Activated T-helper 1 cell treated with anti-CD3 and anti-CD28 coated beads, Interleukin-12 subunit alpha, Interleukin-12 subunit beta, Interleukin-2, Interleukin-4 antibody, amounts not matched to agents 30 ng/mL and 10 ng/mL and 1 ng/mL, durations not matched to agents 14 hours and 24 hours and 36 hours (primary cell): Measurements from ENCODE around the gene AP5B1. TPM values are rescaled to one million over a fixed set of nuclear protein-coding genes. Genes with fewer than 3 reads are reported as not detected.

ENCODE experiments used
- DNase-seq: peaks from one replicate; pipeline ENCODE4 v3.0.0; 2021; ENCODE audit warnings: low spot score
- H3K27ac Mint-ChIP-seq: one replicate; pipeline ENCODE4 v1.8.0; 2021; ENCODE audit warnings: mild to moderate bottlenecking, mixed read lengths
- H3K27me3 Mint-ChIP-seq: one replicate; pipeline ENCODE4 v1.8.0; 2022; ENCODE audit warnings: mild to moderate bottlenecking, moderate library complexity, mixed read lengths; ENCODE audit not compliant: insufficient read depth
- H3K36me3 Mint-ChIP-seq: one replicate; pipeline ENCODE4 v1.8.0; 2021; ENCODE audit warnings: low read depth, mixed read lengths
- H3K4me1 Mint-ChIP-seq: one replicate; pipeline ENCODE4 v1.8.0; 2021; ENCODE audit warnings: low read depth, mixed read lengths
- H3K4me3 Mint-ChIP-seq: one replicate; pipeline ENCODE4 v1.8.0; 2021; ENCODE audit warnings: mild to moderate bottlenecking, moderate library complexity, mixed read lengths
- H3K9me3 Mint-ChIP-seq: one replicate; pipeline ENCODE4 v1.8.0; 2021; ENCODE audit warnings: mixed read lengths
- intact Hi-C: fragments of 100-400 bp; cut with micrococcal nuclease; formaldehyde crosslinking; loops from one replicate; pipeline ENCODE4 v1.15.1; 2024
- total RNA-seq: library from RNA; stranded (reverse); gene quantifications from 2 replicates; pipeline ENCODE4 v1.2.3, GENCODE V29; 2022

AP5B1 gene
- total RNA-seq, 1 donor from 2014 or later = 17.4 TPM

DNA sequence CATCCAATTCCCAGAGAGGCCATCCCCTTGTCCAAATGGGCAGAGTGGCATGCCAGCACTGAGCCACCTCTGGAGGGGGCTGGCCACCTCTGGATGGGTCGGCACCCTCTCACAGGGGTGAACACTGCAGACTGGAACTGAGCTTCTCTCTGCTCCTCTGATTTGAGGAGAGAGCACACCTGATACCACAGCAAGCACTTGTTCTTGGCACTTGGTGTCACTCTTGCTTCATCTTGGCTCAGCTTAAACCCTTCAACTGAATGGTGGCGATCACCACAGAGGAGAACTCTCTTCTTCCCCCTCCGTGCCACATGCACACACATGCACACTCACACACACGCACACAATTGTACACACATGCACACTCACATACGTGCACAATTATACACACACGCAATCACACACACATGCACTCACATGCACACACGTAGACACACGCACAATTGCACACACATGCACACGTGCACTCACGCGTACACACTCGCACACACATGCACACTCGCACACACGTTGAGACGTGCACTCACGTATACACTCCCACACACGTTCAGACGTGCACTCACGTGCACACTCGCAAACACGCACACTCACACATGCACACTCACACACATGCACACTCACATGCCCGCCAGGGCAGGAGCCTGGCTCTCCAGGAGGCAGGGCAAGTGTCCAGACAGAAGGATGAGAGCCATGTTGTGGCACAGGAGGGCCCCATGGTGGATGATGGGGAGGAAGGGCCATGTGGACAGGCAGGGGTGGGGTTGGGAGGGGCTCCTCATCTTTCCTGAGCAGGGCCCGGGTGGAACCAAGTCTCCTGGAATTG lies 29.5 kb upstream of the AP5B1 start:
- intact Hi-C loops = loop anchor here (10.0 kb wide), 1 partner anchor 45 kb away; no protein-coding TSS in a partner anchor
- Mint-ChIP-seq H3K36me3 (no peaks in the 10 kb centered on the region), H3K4me1 (no peaks in the 10 kb centered on the region), H3K9me3 (no peaks in the 10 kb centered on the region), H3K4me3 (no peak overlapping the region), H3K27ac (no peak overlapping the region), H3K27me3 (peaks cover 27% of the 10 kb centered on the region)
- no peak for DNase-seq

DNA sequence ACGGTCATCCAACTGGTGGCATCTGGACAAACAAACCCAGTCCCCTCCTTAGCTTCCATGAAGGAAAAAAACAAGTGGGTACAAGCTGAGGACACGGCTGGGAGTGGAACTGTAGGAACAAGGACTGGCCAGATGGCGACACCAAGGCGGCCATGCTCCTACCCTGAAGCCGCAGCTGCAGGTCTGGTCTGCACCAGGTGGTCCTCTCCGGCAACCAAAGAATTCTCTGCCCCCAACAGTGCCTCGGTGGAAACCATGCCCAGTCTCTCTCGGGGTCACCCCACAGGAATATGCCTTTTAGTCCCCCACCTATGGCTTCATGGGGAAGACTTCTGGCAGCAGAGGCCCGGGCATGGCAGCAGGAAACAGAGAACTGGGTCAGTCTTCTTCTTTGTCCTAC lies 28.7 kb upstream of the AP5B1 start:
- Mint-ChIP-seq H3K36me3 (no peaks in the 10 kb centered on the region), H3K4me1 (no peaks in the 10 kb centered on the region), H3K4me3 (no peak overlapping the region), H3K9me3 (no peaks in the 10 kb centered on the region), H3K27me3 (peaks cover 24% of the 10 kb centered on the region), H3K27ac (no peak overlapping the region)
- intact Hi-C loops = no loop called here
- DNase-seq = no peak

DNA sequence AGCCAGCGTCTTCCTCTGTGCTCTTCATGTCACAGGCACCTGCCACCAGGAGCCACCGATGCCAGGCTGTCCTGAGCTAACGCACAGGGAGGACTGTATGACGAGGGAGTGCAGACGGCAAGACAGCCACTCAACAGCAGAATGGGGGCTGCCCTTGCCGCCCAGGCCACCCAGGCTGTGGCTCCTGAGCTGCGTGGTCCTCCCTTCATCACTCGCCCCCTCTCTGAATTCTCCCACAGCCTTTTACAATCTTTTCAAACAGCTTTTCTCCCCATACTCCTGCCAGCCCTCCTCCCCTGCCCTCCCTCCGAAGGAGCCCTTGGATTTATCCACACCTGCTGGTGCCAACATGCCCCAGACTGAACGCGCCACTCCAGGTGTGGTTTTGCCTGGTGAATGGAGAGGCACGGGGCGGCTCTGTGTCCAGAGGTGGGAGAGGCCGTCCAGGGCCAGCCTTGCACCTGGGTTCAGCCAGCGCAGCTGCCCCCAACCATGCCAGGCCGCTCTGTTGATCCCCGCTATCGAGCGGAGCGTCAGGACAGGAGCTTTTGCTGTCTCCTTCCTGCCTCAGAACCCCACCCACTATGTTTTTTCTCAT lies 28.1 kb upstream of the AP5B1 start:
- no peak overlapping the region for H3K27ac Mint-ChIP-seq
- intact Hi-C loops = no loop called here
- no peaks in the 10 kb centered on the region for H3K9me3 Mint-ChIP-seq
- DNase-seq = no peak
- H3K27me3 Mint-ChIP-seq = peaks cover 27% of the 10 kb centered on the region
- H3K36me3 Mint-ChIP-seq = no peaks in the 10 kb centered on the region
- H3K4me1 Mint-ChIP-seq = no peaks in the 10 kb centered on the region
- no peak overlapping the region for H3K4me3 Mint-ChIP-seq

DNA sequence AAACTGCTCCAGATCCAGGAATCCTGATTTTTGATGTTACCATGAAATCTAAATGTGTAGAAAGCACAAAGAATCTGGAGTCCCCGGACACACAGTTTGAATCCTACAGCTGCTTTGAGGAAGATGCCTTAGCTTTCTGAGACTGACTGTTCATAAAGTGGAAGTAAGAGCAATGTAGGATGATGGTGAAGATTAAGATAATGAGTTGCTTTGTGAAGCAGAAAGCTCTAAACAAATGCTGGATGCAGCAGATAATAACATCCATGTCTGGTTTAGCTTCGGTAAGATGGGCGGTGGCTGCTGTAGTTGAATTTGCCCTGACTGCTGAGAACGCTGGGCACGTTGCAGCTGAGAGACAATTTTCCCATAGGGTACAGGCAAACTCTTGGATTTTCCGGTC lies 26.2 kb upstream of the AP5B1 start:
- intact Hi-C loops = no loop called here
- no peaks in the 10 kb centered on the region for H3K9me3 Mint-ChIP-seq
- peaks cover 26% of the 10 kb centered on the region for H3K27me3 Mint-ChIP-seq
- H3K27ac Mint-ChIP-seq = no peak overlapping the region
- no peaks in the 10 kb centered on the region for H3K36me3 Mint-ChIP-seq
- no peak overlapping the region for H3K4me3 Mint-ChIP-seq
- DNase-seq = no peak
- H3K4me1 Mint-ChIP-seq = no peaks in the 10 kb centered on the region

DNA sequence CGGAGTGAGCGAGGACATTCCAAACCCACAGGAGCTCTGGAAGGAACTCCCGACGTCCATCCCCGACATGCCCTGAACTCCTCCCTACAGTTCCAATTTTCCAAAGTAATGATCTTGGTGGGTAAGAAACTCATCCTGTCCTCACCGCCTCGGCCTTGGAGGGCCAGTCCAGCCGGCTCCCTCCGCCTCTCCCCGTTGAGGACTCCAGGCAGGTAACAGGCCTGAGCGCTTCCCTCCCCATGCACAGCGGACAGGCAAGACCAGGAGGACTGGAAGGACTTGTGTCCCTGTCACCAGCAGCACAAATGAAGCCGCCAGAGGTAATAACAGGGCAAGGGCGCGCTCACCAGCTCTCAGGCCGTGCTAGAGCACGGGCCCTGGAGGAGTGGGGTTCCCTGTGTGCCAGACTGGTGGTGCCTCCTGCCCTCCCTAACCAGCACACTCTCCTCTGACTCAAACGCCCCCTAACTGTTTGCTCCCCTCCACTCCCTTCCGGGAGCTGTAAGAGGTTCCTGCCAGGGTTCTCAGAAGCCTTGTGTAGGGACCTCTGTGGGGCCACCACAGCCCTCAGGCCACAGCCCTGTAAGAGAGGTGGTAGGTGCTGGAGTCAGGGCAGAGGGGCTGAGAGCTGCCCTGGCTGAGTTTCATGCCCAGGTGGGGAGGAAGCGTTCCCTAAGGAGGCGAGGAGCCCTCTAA lies 23.2 kb upstream of the AP5B1 start:
- Mint-ChIP-seq H3K27me3 (peaks cover 23% of the 10 kb centered on the region), H3K4me1 (no peaks in the 10 kb centered on the region), H3K27ac (no peak overlapping the region), H3K4me3 (no peak overlapping the region), H3K36me3 (no peaks in the 10 kb centered on the region), H3K9me3 (no peaks in the 10 kb centered on the region)
- no peak for DNase-seq
- intact Hi-C loops = no loop called here

DNA sequence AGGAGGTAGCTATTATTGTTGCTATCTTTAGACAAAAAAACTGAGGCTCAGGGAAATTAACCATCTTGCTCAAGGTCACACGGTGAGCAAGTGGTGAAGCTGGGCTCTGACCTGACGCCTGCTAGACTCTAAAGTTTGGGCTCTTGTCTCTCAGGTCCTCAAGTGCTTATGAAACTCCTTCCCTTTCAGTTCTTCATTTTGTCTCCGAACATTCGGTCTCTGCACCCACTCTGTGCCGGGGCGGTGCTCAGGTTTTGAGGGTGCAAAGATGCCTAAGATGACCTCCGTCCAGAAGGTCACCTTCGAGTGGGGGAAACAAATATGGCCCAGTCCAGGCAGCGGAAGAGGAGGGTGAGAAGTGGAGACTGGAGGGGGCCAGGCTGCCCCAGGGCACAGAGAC lies 22.1 kb upstream of the AP5B1 start:
- no peak overlapping the region for H3K27ac Mint-ChIP-seq

DNA sequence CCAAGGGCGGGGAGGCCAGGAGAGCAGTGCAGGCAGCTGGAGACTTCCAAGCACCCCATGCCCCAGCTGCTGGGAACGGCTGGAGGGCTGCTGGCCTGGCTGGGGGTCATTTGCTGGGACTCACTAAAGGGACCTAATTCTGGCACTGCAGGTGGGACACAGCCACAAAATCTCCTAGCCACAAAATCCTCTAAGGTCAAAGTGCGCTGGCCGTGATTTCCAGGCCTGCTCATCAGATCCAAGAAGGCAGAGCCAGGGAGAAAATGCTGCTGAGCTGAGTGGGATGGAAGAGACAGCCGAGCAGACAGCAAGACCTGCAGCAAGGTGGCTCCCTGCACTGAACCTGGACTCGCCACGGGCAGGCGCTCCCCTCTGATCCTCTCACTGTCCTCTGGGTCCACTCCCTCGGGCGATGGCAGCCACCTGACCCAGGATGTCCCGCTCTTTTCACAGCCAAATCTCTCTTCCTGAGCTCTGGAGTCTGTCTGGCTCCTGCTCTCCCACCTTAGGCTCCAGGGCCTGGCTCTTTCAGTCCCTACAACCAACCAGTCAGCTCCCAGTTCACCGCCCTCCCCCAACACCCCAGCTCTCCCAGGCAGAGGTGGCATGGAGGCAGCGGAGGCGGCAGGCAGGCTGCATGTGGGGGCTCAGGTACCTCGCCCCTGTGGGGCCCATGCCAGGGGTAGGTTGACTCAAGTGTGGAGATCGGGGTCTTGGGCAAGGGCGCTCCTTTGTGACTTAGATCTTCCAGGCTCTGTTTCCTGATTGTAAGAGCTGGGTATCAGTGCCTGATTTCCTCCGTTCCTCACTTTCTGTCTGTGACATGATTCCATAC lies 20.6 kb upstream of the AP5B1 start:
- Mint-ChIP-seq H3K4me1 (no peaks in the 10 kb centered on the region), H3K9me3 (no peaks in the 10 kb centered on the region), H3K27ac (no peak overlapping the region), H3K4me3 (no peak overlapping the region), H3K36me3 (no peaks in the 10 kb centered on the region), H3K27me3 (peaks cover 13% of the 10 kb centered on the region)
- DNase-seq = no peak
- intact Hi-C loops = no loop called here

More for the DNA sequence above, 22.1 kb upstream of the AP5B1 start:
- Mint-ChIP-seq H3K27me3 (peaks cover 19% of the 10 kb centered on the region), H3K4me3 (no peak overlapping the region), H3K4me1 (no peaks in the 10 kb centered on the region), H3K9me3 (no peaks in the 10 kb centered on the region), H3K36me3 (no peaks in the 10 kb centered on the region)
- intact Hi-C loops = no loop called here
- DNase-seq = no peak

DNA sequence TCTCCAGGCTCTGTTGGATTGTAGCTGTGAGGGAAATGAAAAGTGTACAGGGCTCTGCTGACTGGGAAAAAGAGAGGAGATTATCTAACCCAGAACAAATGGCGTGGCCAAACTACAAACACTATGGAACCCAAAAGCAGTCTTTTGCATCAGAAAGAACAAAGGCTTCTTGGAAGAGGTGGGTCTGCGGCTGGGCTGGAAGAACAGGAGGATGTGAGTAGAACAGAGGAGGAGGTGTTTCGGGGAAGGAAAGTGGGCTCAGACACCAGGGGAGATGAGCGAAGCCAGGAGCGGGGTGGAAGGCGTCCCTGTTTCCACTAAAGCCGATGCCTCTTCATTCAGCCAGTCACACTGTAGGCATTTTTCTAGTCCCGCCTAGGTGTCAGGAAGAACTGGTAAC lies 18.1 kb upstream of the AP5B1 start:
- intact Hi-C loops = no loop called here
- no peak for DNase-seq
- Mint-ChIP-seq H3K36me3 (no peaks in the 10 kb centered on the region), H3K4me3 (no peak overlapping the region), H3K4me1 (no peaks in the 10 kb centered on the region), H3K27me3 (peaks cover 8% of the 10 kb centered on the region), H3K9me3 (no peaks in the 10 kb centered on the region), H3K27ac (no peak overlapping the region)

DNA sequence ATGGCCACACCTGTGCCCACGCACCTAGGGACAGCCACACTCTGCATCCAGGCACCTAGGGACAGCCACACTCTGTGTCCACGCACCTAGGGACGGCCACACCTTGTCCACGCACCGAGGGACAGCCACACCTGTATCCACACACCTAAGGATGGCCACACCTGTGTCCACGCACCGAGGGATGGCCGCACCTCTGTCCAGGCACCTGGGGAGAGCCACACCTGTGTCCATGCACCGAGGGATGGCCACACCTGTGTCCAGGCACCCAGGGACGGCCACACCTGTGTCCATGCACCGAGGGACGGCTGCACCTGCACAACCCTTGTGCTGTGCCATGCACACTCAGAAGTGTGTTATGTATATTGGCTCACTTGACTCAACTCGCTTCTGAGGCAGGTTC lies 16.9 kb upstream of the AP5B1 start:
- H3K4me1 Mint-ChIP-seq = no peaks in the 10 kb centered on the region
- H3K27ac Mint-ChIP-seq = no peak overlapping the region
- H3K4me3 Mint-ChIP-seq = no peak overlapping the region
- no peaks in the 10 kb centered on the region for H3K9me3 Mint-ChIP-seq
- intact Hi-C loops = no loop called here
- peaks cover 2% of the 10 kb centered on the region for H3K27me3 Mint-ChIP-seq
- H3K36me3 Mint-ChIP-seq = no peaks in the 10 kb centered on the region
- no peak for DNase-seq

DNA sequence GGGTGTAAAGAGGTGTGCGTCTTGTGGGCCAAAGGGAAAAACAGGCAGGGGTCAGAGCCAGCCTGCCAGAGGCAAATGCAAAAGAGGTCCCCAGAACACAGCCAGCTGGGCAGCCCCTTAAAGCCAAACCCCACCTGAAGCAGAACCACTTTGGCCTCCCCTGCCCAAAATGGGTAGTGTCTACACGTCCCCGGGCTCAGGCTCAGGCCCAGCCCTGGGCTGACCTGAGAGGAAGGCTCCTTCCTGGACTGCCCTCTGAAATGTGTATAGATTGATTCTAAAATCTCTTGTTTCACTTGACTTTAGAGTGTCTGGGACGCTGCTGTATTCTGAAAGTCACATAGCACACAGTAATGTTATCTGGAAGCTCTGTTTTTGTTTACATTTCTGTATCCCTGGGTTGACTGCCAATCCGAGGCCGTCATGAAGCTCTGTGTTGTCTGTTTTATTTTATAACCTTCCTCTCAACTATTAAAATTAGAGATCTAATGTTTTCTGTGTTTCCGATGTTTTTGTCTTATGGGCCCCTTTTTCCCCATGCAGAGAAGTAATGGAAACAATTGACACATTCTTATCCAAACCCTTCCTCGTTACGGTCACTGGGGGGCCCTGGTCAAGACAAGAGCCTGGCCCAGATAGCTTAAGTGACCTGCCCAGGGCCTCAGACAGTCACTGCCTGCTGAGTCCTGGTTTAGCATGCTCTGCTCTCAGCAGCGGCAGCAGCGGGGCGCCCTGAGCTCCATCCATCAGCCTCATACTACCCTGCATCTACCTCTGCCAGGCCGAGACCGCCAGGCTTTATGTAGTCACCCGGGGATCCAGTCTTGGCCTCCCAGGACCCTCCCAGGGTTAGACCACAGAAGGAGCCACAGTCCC lies 16.2 kb upstream of the AP5B1 start:
- no peak for DNase-seq
- Mint-ChIP-seq H3K4me3 (no peak overlapping the region), H3K36me3 (no peaks in the 10 kb centered on the region), H3K9me3 (no peaks in the 10 kb centered on the region), H3K4me1 (peaks cover 4% of the 10 kb centered on the region), H3K27me3 (peaks cover 2% of the 10 kb centered on the region), H3K27ac (no peak overlapping the region)
- intact Hi-C loops = no loop called here

DNA sequence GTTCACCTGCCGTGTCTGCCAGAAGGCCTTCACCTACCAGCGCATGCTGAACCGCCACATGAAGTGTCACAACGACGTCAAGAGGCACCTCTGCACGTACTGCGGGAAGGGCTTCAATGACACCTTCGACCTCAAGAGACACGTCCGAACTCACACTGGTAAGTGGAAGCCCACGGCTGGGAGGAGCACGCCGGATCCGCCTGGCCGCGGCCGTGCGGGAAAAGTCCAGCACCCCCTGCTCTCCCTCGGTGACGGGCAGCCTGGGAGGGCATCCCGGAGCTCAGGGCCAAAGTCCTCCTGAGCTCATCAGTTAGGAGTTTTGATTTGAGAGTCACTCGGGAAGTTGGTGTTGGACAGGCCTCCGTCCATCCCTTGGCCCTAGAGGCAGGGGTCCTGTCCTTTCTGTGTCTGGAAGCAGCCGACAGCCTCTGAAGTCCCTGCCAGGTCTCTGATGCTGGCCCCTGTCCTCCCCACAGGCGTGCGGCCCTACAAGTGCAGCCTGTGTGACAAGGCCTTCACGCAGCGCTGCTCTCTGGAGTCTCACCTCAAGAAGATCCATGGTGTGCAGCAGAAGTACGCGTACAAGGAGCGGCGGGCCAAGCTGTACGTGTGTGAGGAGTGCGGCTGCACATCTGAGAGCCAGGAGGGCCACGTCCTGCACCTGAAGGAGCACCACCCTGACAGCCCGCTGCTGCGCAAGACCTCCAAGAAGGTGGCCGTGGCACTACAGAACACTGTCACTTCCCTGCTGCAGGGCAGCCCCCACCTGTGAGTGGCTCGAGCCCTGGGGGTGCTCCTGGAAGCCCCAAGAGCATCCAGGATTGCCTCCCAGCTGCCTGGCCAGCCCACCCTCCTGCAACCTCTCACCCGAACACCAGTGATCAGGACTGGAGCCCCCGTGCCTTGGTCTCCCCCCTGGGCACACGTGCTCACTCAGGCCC lies 14.1 kb upstream of the AP5B1 start:
- intact Hi-C loops = no loop called here
- peaks cover 2% of the 10 kb centered on the region for H3K27me3 Mint-ChIP-seq
- H3K4me3 Mint-ChIP-seq = no peak overlapping the region
- H3K27ac Mint-ChIP-seq = no peak overlapping the region
- DNase-seq = no peak
- H3K4me1 Mint-ChIP-seq = peaks cover 12% of the 10 kb centered on the region
- H3K9me3 Mint-ChIP-seq = no peaks in the 10 kb centered on the region
- H3K36me3 Mint-ChIP-seq = no peaks in the 10 kb centered on the region
